ENCODE data around the gene NFX1. TPM values are rescaled to one million over a fixed set of nuclear protein-coding genes. Genes with fewer than 3 reads are reported as not detected.

NFX1 gene
- total RNA-seq, 1 donor from 2014 or later, result 31.4 TPM

DNA sequence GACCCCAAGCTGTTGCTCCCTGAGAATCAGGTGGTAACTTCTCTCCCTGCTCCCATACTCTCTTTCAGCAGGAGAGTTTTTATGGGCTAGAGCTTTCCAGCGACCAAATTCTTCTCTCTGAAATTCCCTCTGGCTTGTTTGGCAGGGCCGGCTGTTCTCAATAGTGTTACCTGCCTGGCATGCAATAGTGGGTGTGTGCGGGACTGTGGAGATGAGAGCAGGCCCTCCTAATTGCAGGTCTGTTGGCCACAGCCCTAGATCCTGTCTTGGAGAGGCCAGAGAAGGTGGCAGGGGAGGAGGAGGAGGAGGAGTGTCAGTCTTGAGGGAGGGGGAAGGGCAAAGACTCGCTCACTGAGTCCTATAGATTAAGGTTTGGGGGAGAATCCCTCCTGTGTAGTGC lies 82.6 kb downstream of the NFX1 start:
- Histone ChIP-seq H3K9me3 (replicated peaks) (no peaks in the 10 kb centered on the region), H3K27me3 (ENCODE audit: low read depth) (no peaks in the 10 kb centered on the region), H3K27ac (replicated peaks) (no peak overlapping the region), H3K4me3 (no peak overlapping the region), H3K36me3 (peaks cover 38% of the 10 kb centered on the region), H3K4me1 (peaks cover 19% of the 10 kb centered on the region)
- intact Hi-C loops (cut with micrococcal nuclease), result no loop called here
- no peak for TF ChIP-seq CTCF (IDR thresholded peaks at IDR 0.05; ENCODE audit: borderline replicate concordance)
- no peak for DNase-seq

- H3K4me1 ChIP-seq, result peaks cover 20% of the 10 kb centered on the region
- no peak for DNase-seq
- no peak overlapping the region for H3K27ac ChIP-seq (replicated peaks)
- no peaks in the 10 kb centered on the region for H3K9me3 ChIP-seq (replicated peaks)
- TF ChIP-seq CTCF (IDR thresholded peaks at IDR 0.05; ENCODE audit: borderline replicate concordance), result no peak
- no peak overlapping the region for H3K4me3 ChIP-seq
- H3K27me3 ChIP-seq (ENCODE audit: low read depth), result no peaks in the 10 kb centered on the region
- H3K36me3 ChIP-seq, result peaks cover 25% of the 10 kb centered on the region
- intact Hi-C loops (cut with micrococcal nuclease), result no loop called here
Measured at GRCh38 chr9:33374190-33374589, 83.9 kb downstream of the NFX1 start.

GRCh38 chr9:33374634-33375237 lies 84.4 kb downstream of the NFX1 start:
- H3K36me3 ChIP-seq, result peaks cover 20% of the 10 kb centered on the region
- TF ChIP-seq CTCF (IDR thresholded peaks at IDR 0.05; ENCODE audit: borderline replicate concordance), result peak; percentile 91
- peak; percentile 56 for DNase-seq
- H3K4me1 ChIP-seq, result peaks cover 26% of the 10 kb centered on the region
- H3K4me3 ChIP-seq, result peak overlapping the region; percentile 29
- peak overlapping the region; percentile 56 for H3K27ac ChIP-seq (replicated peaks)
- no peaks in the 10 kb centered on the region for H3K27me3 ChIP-seq (ENCODE audit: low read depth)
- intact Hi-C loops (cut with micrococcal nuclease), result no loop called here
- H3K9me3 ChIP-seq (replicated peaks), result no peaks in the 10 kb centered on the region

DNA sequence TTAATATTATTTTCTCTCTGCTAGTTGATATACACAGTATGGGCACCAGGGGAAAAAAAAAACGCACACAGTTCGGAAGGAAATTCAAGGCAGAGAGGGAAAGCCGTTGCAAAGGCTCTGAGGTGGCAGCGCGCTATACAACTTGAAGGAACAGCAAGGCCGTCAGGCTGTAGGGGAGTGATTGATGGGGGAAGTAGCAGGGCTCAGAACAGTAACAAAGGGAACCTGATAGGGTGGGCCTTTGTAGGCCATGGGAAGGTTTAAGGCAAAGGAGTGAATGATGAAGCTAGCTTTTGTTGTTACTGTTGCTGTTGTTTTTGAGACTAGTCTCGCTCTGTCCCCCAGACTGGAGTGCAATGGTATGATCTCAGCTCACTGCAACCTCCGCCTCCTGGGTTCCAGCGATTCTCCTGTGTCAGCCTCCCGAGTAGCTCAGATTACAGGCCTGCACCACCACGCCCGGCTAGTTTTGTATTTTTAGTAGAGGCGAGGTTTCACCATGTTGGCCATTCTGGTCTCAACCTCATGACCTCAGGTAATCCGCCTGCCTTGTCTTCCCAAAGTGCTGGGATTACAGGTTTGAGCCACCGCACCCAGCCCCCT lies 85.0 kb downstream of the NFX1 start:
- Histone ChIP-seq H3K4me3 (peak overlapping the region; percentile 29), H3K27me3 (ENCODE audit: low read depth) (no peaks in the 10 kb centered on the region), H3K4me1 (peaks cover 32% of the 10 kb centered on the region), H3K27ac (replicated peaks) (peak overlapping the region; percentile 56), H3K9me3 (replicated peaks) (no peaks in the 10 kb centered on the region), H3K36me3 (peaks cover 14% of the 10 kb centered on the region)
- DNase-seq, result no peak
- TF ChIP-seq CTCF (IDR thresholded peaks at IDR 0.05; ENCODE audit: borderline replicate concordance), result peak; percentile 4
- intact Hi-C loops (cut with micrococcal nuclease), result no loop called here

- no peak for DNase-seq
- no peak for TF ChIP-seq CTCF (IDR thresholded peaks at IDR 0.05; ENCODE audit: borderline replicate concordance)
- Histone ChIP-seq H3K36me3 (peaks cover 9% of the 10 kb centered on the region), H3K27me3 (ENCODE audit: low read depth) (no peaks in the 10 kb centered on the region), H3K27ac (replicated peaks) (peak overlapping the region; percentile 56), H3K9me3 (replicated peaks) (no peaks in the 10 kb centered on the region), H3K4me3 (no peak overlapping the region), H3K4me1 (peaks cover 37% of the 10 kb centered on the region)
- intact Hi-C loops (cut with micrococcal nuclease), result no loop called here
Measured at GRCh38 chr9:33375841-33376321, 85.6 kb downstream of the NFX1 start.
